Head of caudate nucleus (tissue), 42 donors: ENCODE results near the gene S100A12.

Source experiments
- DNase-seq, 42 donors: peaks; one replicate each; pipeline versions ENCODE4 v3.0.0 to v3.0.0-alpha.2; 2020 to 2021; ENCODE audit warnings: mixed read lengths in 7 of 42
- intact Hi-C: fragments of 100-400 bp; cut with DNase I; formaldehyde crosslinking; loops from one replicate; pipeline ENCODE4 v1.15.0; 2022

S100A12 gene

DNA sequence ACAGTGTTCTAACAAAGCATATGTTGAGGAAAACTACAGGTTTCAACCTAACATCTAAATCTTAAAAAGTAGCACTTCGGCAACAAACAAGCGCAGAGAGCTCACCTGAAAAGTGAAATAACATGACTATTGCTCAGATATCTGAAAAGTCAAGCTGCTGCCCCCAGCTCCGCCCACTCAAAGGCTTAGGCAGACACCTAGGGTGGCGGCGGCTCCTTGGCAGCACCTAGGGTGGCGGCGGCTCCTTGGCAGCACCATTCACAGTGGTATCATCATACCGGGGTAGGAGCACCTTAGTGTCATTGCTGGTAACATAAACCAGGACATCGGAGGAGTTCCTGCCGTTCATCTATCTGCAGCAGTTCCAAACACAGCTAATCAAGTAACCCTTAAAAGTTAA is 4.2 kb upstream of the S100A12 start:
- peak in 34 of 42 donors; percentile 17 to 84 (median 48) for DNase-seq
- intact Hi-C loops, result no loop called here

DNA sequence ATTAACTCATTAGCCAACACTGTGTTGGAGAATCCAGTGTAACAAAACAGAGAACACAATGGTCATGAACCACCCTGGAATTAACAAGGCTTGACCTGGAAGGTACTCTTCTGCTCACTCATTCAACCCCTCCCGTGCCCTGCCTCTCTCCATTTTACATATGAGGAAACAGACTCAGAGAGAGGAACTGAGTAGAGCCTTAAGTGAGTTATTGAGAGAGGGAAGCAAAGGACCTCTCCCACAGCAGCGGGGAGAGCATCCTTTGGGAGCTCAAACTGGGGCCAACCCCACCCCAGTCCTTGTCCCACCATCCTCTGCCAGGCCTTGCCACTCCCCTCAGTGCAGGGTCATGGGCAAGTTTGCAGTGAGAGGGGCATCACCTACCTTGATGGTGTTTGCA is 1.4 kb downstream of the S100A12 start:
- DNase-seq, result peak in 5 of 42 donors; percentile 4 to 15 (median 13)
- intact Hi-C loops, result no loop called here

DNA sequence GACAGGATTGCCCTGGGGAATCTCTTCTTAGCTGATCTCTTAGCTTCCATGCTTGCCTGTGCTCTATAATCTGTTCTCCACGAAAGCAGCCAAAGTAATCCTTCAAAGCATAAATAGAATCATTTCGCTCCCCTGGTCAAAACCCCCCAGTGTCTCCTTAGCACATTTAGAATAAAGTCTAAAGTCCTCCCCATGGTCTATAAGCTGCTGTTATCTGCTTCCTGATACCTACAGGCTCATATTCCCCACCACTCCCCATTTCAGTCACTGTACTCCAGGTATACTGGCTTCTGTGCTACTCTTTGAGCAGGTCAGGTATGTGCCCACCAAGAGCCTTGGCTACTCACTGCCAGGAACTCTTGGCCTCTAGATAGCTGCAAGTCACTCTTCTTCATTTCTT is 2.9 kb downstream of the S100A12 start:
- no peak for DNase-seq
- intact Hi-C loops, result no loop called here

DNA sequence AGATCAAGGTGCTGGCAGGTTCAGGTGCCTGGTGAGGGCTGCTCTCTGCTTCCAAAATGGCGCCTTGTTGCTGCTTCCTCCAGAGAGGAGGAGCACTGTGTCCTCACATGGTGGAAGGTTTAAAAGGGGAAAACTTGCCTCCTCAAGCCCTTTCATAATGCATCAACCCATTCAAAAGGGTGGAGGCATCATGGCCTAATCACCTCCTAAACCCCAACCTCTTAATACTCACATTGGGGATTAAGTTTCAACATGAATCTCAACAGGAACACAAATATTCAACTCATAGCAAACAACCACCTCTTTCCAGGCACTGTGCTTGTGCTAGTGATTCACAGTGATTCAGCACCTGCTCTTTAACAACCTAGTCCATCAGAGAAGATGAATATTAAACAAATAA is 4.2 kb downstream of the S100A12 start:
- intact Hi-C loops, result no loop called here

DNA sequence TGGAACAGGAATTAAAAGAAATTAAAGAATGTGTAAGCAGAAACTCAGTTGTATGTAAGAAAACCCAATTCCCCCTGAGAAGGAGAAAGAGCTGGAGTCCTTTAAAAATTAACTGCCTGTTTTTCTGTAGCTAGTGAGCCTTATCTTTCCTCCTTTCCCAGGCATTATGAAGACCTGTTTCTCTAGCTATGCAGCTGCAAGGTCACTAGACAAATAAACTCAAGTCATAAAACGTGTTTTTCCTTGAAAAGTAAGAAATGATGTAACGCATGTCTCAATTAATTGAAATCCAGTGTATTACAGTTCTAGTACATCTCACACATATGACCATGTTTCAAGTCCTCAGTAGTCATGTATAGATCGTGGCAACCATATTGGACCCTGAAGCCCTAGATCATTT is 5.3 kb downstream of the S100A12 start:
- DNase-seq, result no peak
- intact Hi-C loops, result no loop called here

More for the DNA sequence above, 4.2 kb downstream of the S100A12 start:
- peak in 1 of 42 donors; percentile 2 for DNase-seq

DNA sequence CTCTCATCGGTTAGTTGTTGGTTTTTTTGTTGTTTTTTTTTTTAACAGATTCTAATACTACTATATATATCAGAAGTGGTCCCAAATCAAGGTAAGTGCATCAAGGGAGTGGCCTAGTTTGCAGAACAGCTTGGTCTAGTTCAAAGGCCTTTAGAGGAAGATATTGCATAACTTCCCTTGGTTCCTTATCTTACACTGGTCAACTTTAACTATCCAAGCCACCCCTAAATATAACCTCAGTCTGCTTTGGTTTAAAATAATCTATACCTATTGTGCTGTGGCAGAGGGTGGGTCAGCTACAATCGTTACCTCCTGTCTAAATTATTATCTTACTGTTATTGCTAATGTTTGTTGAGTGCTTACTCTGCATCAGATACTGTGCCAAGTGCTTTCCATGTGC is 6.9 kb downstream of the S100A12 start:
- DNase-seq, result no peak

DNA sequence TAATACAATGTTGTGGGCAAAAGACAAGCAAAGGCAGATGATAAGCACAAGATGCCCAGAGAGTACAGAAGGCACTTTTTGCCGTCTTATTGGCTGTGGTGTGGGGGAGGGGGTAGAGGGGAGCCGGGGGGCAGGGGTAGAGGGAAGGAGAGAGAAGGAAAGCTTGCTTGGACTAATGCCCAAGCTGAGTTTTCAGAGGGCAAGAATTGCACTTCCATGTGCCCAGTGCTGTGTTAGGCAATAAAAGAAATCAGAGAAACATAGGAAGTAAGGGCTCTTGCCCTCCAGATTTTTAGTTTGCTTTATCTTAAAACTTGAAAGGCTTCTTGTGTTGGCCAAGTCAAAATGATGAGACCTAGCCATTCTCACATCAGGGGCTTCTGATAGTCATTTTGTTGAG is 8.3 kb downstream of the S100A12 start:
- intact Hi-C loops, result no loop called here
- no peak for DNase-seq

More for the DNA sequence above, 6.9 kb downstream of the S100A12 start:
- intact Hi-C loops, result no loop called here

DNA sequence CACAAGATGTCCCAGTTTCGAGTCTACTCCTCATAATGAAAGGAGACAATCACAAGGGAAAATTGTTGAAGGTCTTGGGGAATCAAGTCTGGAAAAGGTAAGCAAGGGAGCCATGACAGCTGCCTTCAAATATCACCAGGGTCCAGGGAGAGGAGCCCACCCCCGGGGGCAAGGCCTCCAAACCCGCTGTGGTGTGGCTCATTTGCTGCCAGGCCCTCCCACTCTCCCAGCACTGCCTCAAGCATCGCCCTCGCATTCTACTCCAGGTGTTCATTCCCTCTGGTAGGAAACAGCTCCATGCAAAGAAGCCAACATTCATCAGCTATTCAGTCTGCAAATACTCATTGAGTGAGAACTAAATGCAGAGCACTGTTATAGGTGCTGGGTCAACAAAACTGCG is 9.2 kb downstream of the S100A12 start:
- no peak for DNase-seq
- intact Hi-C loops, result no loop called here

DNA sequence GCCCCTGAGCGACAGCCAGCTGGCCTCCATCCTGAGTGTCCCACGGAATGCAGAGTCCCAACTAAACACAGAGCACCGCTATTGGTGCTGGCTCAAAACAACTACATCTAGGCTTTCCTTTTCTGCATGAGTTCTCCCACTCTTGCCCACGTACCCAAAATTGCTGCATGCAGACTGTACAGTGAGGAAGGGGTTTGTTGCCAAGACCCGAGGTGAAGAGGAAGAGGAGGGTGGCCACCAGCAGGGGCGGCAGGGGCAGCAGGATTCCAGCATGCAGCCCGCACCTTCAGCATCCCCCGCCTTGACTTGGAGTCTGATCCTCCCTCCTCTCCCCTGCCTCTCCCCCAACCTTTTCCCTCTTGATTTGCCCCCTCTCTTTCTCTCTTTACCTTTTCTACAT is 9.7 kb downstream of the S100A12 start:
- intact Hi-C loops, result no loop called here
- DNase-seq, result peak in 1 of 42 donors; percentile 6

DNA sequence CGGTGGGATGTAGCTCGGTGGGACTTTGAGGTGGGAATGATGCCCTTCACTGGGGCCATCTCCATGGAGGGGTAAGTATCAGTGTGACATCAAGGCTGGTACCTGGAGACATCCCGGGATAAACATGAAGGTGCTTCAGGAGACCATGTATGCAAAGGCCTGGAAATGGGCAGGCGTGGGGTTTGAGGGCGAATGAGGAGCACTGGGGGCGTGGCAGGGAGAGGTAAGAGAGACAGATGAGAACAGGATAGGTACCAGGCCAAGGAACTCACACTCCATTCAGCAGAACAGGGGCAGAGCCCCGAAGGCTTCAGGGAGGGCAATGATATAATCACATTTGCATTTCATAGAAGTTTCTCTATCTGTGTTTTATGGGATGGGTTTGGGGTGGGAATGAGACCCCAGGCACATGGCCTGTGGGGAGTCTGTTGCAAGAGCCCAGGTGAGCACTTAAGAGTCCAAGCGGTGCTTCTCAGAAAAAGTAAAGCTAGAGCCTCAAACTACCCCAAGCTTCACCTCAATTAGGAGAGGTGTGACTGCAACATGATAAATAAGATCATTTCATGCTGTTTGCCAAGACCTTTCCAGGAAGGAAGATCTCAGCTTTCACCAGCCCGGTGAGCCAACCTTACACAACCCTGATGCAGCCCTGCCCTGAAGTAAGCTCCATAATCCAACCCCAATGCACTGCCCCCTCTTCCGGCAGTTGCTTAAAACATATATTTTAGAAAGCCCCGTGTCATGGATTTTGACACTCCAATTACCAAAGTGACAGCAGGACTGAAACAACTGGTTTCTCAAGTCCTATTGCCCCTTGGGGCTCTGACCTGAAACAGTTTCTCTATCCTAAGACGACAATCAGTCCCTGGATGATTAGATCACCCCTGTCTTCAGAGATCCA is 10.4 kb downstream of the S100A12 start:
- intact Hi-C loops, result no loop called here
- peak in 1 of 42 donors; percentile 7 for DNase-seq

DNA sequence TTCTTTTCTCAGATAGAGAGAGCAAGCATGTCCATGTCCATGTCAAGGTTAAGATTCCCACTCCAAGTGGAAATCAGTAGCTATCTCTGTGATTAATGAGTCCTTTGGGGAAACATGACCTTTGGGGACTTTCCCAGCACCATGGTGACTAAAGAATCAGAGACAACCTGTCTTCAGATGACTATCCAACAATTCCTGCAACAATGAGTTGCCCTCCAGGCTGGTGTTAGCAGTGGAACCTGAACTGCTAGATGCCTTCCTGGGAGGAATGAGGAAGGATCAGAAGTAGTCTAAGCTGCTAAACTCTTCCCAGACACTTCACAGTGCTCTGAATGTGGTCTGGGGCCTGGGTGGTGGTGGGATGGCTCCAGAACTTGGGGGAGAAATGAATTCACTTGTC is 11.3 kb downstream of the S100A12 start:
- intact Hi-C loops, result no loop called here
- no peak for DNase-seq

DNA sequence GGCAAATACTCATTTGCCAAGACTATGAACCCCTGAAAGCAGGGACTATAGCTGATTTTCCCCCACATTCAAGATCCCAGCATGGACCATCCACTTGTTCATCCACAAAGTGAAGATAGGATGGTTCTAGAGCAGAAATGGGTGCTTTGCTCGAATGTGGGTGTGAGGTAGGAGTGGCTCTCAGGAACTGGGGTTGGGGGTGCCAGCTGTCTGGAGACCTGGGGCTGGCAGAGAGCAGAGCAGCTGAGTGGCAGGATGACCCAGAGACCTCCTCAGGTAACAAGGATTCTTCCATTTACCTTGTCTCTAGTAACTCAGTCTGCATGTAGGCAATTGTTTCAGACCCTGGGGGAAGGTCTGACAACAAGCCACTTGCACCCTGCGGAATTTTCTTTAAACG is 11.8 kb downstream of the S100A12 start:
- peak in 1 of 42 donors; percentile 4 for DNase-seq
- intact Hi-C loops, result no loop called here

DNA sequence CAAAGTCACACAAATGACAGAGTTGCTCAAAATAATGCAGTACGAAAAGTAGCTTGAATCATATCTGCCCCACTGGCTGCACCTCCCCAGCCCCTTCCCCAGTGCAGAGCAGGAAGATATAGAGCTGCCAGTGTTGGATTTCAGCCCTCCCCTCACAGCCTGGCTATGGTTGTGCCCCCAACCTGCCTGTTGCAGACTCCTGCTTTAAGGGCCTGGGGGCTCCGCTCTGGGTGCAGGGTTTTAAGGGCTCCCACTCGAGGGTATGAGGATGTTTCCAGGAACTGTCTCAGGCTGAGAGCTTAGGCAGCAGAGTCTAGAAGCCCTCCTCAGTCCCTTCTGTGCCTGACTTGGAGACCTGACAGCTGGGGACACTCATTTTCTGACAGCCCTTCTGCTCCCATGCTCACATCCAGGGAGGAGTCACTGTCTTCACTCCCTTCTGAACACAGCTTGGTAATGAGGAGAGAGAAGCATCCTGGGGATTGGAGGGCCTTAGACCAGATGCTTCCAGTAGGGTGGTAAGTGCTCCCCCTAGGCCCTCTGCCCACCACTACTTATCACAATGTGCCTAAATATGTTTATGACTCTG is 13.1 kb downstream of the S100A12 start:
- intact Hi-C loops, result no loop called here
- DNase-seq, result peak in 1 of 42 donors; percentile 5

DNA sequence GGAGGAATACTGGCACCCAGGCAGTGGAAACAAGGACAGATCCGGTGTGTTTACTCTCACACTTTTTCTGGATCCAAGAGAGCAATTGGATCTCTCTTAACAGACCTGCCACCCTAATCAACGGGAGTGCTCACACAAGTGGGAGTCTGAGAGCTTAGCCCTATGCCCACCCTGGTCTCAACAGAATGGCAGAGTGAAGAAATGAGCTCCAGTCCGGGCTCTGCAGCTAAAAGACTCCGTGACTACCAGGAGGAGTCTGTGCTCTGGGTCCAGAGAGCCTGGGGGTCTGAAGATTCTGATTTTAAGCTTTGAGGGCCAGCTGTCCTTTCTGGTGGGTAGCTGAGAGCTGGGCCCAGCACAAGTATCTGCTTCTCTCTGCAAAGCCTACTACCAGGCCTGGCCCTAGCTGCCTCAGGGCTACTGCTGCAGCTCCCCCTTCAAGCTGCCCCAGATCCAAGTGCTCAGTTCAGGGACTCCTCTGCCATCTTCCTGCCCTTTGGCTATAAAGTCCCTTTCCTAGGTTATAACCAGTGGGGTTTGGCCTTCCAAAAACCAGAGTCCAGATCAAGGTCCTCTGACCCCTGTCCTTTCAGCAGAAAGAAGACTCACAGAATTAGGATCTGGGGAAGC is 13.8 kb downstream of the S100A12 start:
- intact Hi-C loops, result no loop called here
- peak in 1 of 42 donors; percentile 6 for DNase-seq

DNA sequence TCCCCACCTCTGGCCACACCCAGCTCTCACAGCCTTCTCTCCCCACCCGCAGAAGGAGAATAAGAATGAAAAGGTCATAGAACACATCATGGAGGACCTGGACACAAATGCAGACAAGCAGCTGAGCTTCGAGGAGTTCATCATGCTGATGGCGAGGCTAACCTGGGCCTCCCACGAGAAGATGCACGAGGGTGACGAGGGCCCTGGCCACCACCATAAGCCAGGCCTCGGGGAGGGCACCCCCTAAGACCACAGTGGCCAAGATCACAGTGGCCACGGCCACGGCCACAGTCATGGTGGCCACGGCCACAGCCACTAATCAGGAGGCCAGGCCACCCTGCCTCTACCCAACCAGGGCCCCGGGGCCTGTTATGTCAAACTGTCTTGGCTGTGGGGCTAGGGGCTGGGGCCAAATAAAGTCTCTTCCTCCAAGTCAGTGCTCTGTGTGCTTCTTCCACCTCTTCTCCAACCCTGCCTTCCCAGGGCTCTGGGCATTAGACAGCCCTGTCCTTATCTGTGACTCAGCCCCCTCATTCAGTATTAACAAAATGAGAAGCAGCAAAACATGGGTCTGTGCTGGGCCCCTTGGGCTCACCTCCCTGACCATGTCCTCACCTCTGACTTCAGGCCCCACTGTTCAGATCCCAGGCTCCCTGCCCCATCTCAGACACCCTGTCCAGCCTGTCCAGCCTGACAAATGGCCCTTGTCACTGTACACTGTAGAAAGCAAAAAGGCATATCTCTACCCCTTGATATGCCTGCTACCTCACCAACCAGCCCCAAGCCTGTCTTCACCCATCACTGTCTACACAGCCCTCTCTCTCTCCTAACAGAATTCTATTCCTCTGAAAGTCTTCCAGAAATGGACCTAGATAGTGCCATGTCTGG is 14.6 kb downstream of the S100A12 start:
- intact Hi-C loops, result no loop called here
- peak in 1 of 42 donors; percentile 7 for DNase-seq

DNA sequence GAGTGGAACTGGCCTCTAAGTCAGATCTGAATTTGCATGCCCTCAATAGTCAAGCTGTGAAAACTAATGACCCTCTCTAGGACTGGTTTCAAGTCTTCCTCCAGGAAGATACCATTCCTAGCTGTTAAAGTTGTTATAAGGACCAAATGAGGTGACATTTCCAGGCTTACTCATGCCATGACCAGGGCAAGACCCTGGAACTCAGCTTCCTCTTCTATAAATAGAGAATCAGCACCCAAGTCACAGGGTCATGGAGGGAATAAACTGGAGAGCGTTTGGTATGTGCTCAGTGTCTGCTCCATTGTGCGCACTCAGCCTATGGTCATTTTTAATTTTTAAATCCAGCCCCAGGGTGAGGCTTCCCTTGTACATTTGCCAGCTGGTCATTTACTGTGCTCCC is 15.2 kb downstream of the S100A12 start:
- intact Hi-C loops, result no loop called here
- DNase-seq, result no peak

DNA sequence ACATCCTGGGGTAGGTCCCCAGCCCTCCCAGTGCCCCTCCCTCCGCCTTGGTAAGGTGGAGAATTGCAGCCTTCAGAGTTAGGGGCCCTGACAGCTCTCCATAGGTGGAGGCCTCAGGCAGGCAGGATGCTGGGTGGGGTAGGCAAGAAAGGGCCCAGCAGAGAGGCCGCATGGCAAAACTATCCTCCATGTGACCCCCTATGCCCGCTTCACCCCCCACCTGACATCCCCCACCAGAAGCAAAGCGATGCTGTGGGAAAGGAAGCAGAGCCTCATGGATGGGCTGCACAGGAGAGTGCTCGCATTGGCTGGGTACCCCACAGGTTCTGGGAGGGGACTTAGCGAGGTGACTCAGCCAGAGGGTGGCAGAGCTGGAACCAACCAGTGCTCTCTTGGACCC is 16.2 kb downstream of the S100A12 start:
- DNase-seq, result peak in 2 of 42 donors; percentile 4 to 13
- intact Hi-C loops, result no loop called here

DNA sequence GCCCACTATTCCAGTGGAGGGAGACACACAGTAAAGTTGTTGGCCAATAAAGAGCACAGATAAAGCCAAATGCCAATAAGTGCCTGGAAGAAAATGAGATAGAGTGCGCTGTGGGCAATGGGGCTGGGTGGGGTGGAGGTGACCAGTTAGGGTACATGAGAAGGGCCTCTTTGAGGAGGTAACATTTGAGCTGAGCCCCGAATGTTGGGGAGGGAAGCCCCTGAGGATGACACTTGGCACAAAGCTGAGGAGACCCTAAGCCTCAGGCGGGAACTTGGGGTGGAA is 16.8 kb downstream of the S100A12 start:
- peak in 3 of 42 donors; percentile 4 to 9 (median 8) for DNase-seq
- intact Hi-C loops, result no loop called here
